Hepatocyte (in vitro differentiated cells): ENCODE data around the gene CATSPER3.

Experiments used
- CTCF ChIP-seq: fragments of 200-600 bp; sonication (generic); IDR thresholded peaks from 2 replicates; pipeline ENCODE4 v1.5.1; 2016; ENCODE audit warnings: antibody characterized with exemption, mild to moderate bottlenecking; ENCODE audit not compliant: poor library complexity
- EZH2 ChIP-seq: fragments of 200-600 bp; sonication (generic); IDR thresholded peaks from 2 replicates; pipeline ENCODE4 v1.6.1; 2016; ENCODE audit warnings: antibody characterized with exemption, mild to moderate bottlenecking, borderline replicate concordance

GRCh38 chr5:135030956-135031812, 63.5 kb downstream of the CATSPER3 start:
- TF ChIP-seq EZH2 (no peak), CTCF (no peak)
